Upper lobe of left lung (tissue), 6 donors: ENCODE measurements around the gene FNDC11. TPM values are rescaled to one million over a fixed set of nuclear protein-coding genes. Genes with fewer than 3 reads are reported as not detected.

Source experiments
- ATAC-seq, 2 donors: fragments of 200-7000 bp; cut with Tn5 transposase; one replicate each; pipeline ENCODE4 v1.9.1; 2022; ENCODE audit warnings: mild to moderate bottlenecking in 2 of 2, moderate library complexity in 2 of 2; ENCODE audit not compliant: low FRiP score in 2 of 2
- DNase-seq, 2 donors: peaks; one replicate each; pipeline ENCODE4 v3.0.0-alpha.2; 2019 to 2020
- H3K27ac ChIP-seq, 4 donors: fragments of 200-600 bp; sonication (generic); one replicate each; pipeline ENCODE4 v1.5.1; 2016 to 2019
- H3K27me3 ChIP-seq, 4 donors: fragments of 200-600 bp; sonication (generic); one replicate each; pipeline ENCODE4 v1.5.1; 2017 to 2019
- H3K36me3 ChIP-seq, 4 donors: fragments of 200-600 bp; sonication (generic); one replicate each; pipeline ENCODE4 v1.5.1; 2016 to 2019
- H3K4me1 ChIP-seq, 4 donors: fragments of 200-600 bp; sonication (generic); one replicate each; pipeline ENCODE4 v1.5.1; 2018 to 2019
- H3K4me3 ChIP-seq, 4 donors: fragments of 200-600 bp; sonication (generic); one replicate each; pipeline ENCODE4 v1.5.1; 2017 to 2019; ENCODE audit warnings: mild to moderate bottlenecking in 2 of 4, moderate library complexity in 1 of 4
- H3K9me3 ChIP-seq, 4 donors: fragments of 200-600 bp; sonication (generic); one replicate each; pipeline ENCODE4 v1.5.1; 2018 to 2019
- CTCF ChIP-seq, 6 experiments: fragments of 450-650 bp in 4 of 6; fragments of 200-600 bp in 2 of 6; sonication (generic) in 2 of 6; IDR thresholded peaks; one replicate each; pipeline ENCODE4 v1.5.1; 2016 to 2019; ENCODE audit warnings: antibody characterized with exemption in 6 of 6
- EP300 ChIP-seq, 4 donors: sonication (generic); formaldehyde crosslinking; IDR thresholded peaks; one replicate each; pipeline ENCODE4 v1.5.1; 2017; ENCODE audit warnings: antibody characterized with exemption in 4 of 4, control low read depth in 2 of 4
- POLR2A ChIP-seq, 4 donors: fragments of 450-650 bp; IDR thresholded peaks; one replicate each; pipeline ENCODE4 v1.5.1; 2016 to 2017; ENCODE audit warnings: antibody characterized with exemption in 4 of 4, mild to moderate bottlenecking in 2 of 4
- POLR2AphosphoS5 ChIP-seq, 2 donors: sonication (generic); formaldehyde crosslinking; IDR thresholded peaks; one replicate each; pipeline ENCODE4 v1.5.1; 2017; ENCODE audit warnings: antibody characterized with exemption in 2 of 2
- WGBS, 2 donors: methylation state at CpG; one replicate each; pipeline ENCODE4 v1.1.5; 2017 to 2018; 5-methylcytosine and 5-hydroxymethylcytosine counted together
- total RNA-seq, 6 donors: library from RNA; depleted of rRNA in 4 of 6; stranded (reverse); fragments of >200 nt in 4 of 6; gene quantifications; one replicate each; pipeline versions ENCODE4 v1.1.0 to v1.2.1, GENCODE V29; 2016 to 2021
- donor health status: DM: no; HTN: no; CAD: no; lungs with moderate emphysema.
- donor health status: DM: no; HTN: yes; CAD: no; lungs with severe emphysema.

FNDC11 gene
- total RNA-seq, 6 donors from 2014 or later, result 0.29 to 6.5 (median 1.4) TPM

GRCh38 chr20:63551068-63551467, 2.9 kb upstream of the FNDC11 start:
- no peak for ATAC-seq
- H3K9me3 ChIP-seq, result no peaks in the 10 kb centered on the region
- H3K36me3 ChIP-seq, result no peaks in the 10 kb centered on the region
- H3K27me3 ChIP-seq, result peaks cover 0 to 26% (median 5%) of the 10 kb centered on the region in 4 donors
- no peak for DNase-seq
- no peak overlapping the region for H3K4me3 ChIP-seq
- TF ChIP-seq POLR2A (IDR thresholded peaks at IDR 0.05), result no peak
- no peak for TF ChIP-seq EP300 (IDR thresholded peaks at IDR 0.05)
- TF ChIP-seq POLR2AphosphoS5 (IDR thresholded peaks at IDR 0.05), result no peak
- no peak for TF ChIP-seq CTCF (IDR thresholded peaks at IDR 0.05)
- no peak overlapping the region for H3K27ac ChIP-seq
- peaks cover 10 to 32% (median 21%) of the 10 kb centered on the region in 4 donors for H3K4me1 ChIP-seq
- WGBS, 2 donors, result 56 to 57% methylated on average over 7 to 9 of the region's 9 CpGs

- DNase-seq (no peak), ATAC-seq (no peak)
- no peaks in the 10 kb centered on the region for H3K36me3 ChIP-seq
- H3K9me3 ChIP-seq, result no peaks in the 10 kb centered on the region
- H3K4me1 ChIP-seq, result peaks cover 10 to 27% (median 21%) of the 10 kb centered on the region in 4 donors
- WGBS, 2 donors, result 33 to 43% methylated on average over 15 of the region's 15 CpGs
- TF ChIP-seq POLR2AphosphoS5 (IDR thresholded peaks at IDR 0.05), result no peak
- no peak for TF ChIP-seq POLR2A (IDR thresholded peaks at IDR 0.05)
- TF ChIP-seq EP300 (IDR thresholded peaks at IDR 0.05), result no peak
- TF ChIP-seq CTCF (IDR thresholded peaks at IDR 0.05), result no peak
- H3K4me3 ChIP-seq, result peak overlapping the region in 1 of 4 donors; percentile 65
- peak overlapping the region in 1 of 4 donors; percentile 35 for H3K27ac ChIP-seq
- peaks cover 0 to 12% (median 4%) of the 10 kb centered on the region in 4 donors for H3K27me3 ChIP-seq
Measured at GRCh38 chr20:63552481-63553249, 1.3 kb upstream of the FNDC11 start.

GRCh38 chr20:63553251-63553932, 567 bp upstream of the FNDC11 start:
- Histone ChIP-seq H3K9me3 (no peaks in the 10 kb centered on the region), H3K36me3 (peaks cover 0 to 6% (median 2%) of the 10 kb centered on the region in 4 donors), H3K27ac (peak overlapping the region in 3 of 4 donors; percentile 15 to 58 (median 54)), H3K4me1 (peaks cover 10 to 23% (median 20%) of the 10 kb centered on the region in 4 donors), H3K4me3 (peak overlapping the region; percentile 14 to 71 (median 62)), H3K27me3 (peaks cover 0 to 6% (median under 1%) of the 10 kb centered on the region in 4 donors)
- DNase-seq (peak; percentile 90 to 93), ATAC-seq (peak; percentile 85 to 91)
- TF ChIP-seq POLR2AphosphoS5 (IDR thresholded peaks at IDR 0.05), result peak in 1 of 2 donors; percentile 38
- peak in 2 of 4 donors; percentile 20 to 50 for TF ChIP-seq POLR2A (IDR thresholded peaks at IDR 0.05)
- no peak for TF ChIP-seq CTCF (IDR thresholded peaks at IDR 0.05)
- TF ChIP-seq EP300 (IDR thresholded peaks at IDR 0.05), result no peak
- 1 to 4% methylated on average over 22 to 33 of the region's 37 CpGs for WGBS, 2 donors

- Histone ChIP-seq H3K27me3 (no peaks in the 10 kb centered on the region), H3K9me3 (no peaks in the 10 kb centered on the region), H3K36me3 (peaks cover 0 to 14% (median 10%) of the 10 kb centered on the region in 4 donors), H3K4me1 (peaks cover 10 to 23% (median 20%) of the 10 kb centered on the region in 4 donors), H3K4me3 (peak overlapping the region in 3 of 4 donors; percentile 60 to 71 (median 65)), H3K27ac (peak overlapping the region in 3 of 4 donors; percentile 15 to 58 (median 54))
- TF ChIP-seq POLR2AphosphoS5 (IDR thresholded peaks at IDR 0.05), result no peak
- TF ChIP-seq POLR2A (IDR thresholded peaks at IDR 0.05), result no peak
- TF ChIP-seq EP300 (IDR thresholded peaks at IDR 0.05), result no peak
- DNase-seq, result peak in 1 of 2 donors; percentile 73
- no peak for ATAC-seq
- 68 to 77% methylated on average over 14 to 34 of the region's 38 CpGs for WGBS, 2 donors
Measured at GRCh38 chr20:63554361-63555278, 661 bp downstream of the FNDC11 start.
